Measurements from ENCODE around the gene PTPA.
A peak's percentile ranks its signal among the peaks of the same experiment; 100 is the strongest.

GRCh38 chr9:129113645-129114304 is 2.6 kb downstream of the PTPA start:
- TF ChIP-seq RNF2 (IDR thresholded peaks at IDR 0.05): 0 out of 2 replicates have a peak, but pooled peaks have one; percentile 36
- TF ChIP-seq ZNF780A (CRISPR knock-in tag; IDR thresholded peaks at IDR 0.05): no peak
- TF ChIP-seq EP300 (IDR thresholded peaks at IDR 0.05; ENCODE audit: low read length): peak; percentile 68; the same call in 1 of the 2 replicates
- peak; percentile 56 for TF ChIP-seq TCF3 (CRISPR knock-in tag; IDR thresholded peaks at IDR 0.05)
- TF ChIP-seq POLR2A (conservative IDR thresholded peaks at IDR 0.05): no peak
- no peak for TF ChIP-seq YY1 (IDR thresholded peaks at IDR 0.05; ENCODE audit: borderline replicate concordance in 1 of 3, control insufficient read depth in 1 of 3, extremely low read depth in 1 of 3, insufficient read depth in 3 of 3, insufficient read length in 1 of 3, insufficient replicate concordance in 2 of 3, low read depth in 1 of 3, low read length in 2 of 3)
- TF ChIP-seq FUS (optimal IDR thresholded peaks at IDR 0.05; ENCODE audit: low read depth, low read length): no peak
